Measurements from ENCODE around the gene ZNF485.

Gene ZNF485

GRCh38 chr10:43573250-43574000, 32.8 kb upstream of the ZNF485 start:
- no peaks in the 10 kb centered on the region for H3F3A ChIP-seq (ENCODE audit: control insufficient read depth, insufficient read depth)
- no peaks in the 10 kb centered on the region for H4K20me1 ChIP-seq (ENCODE audit: control insufficient read depth, insufficient read depth, low read depth, low read length)
- H3K36me3 ChIP-seq (ENCODE audit: control insufficient read depth, low read length) = no peaks in the 10 kb centered on the region
- TF ChIP-seq EZH2phosphoT487 (IDR thresholded peaks at IDR 0.05; ENCODE audit: borderline replicate concordance, low read length) = no peak
- no peak for TF ChIP-seq CTCF (IDR thresholded peaks at IDR 0.05; ENCODE audit: low read depth, low read length, poor library complexity, severe bottlenecking)
- H3K9me2 ChIP-seq (replicated peaks; ENCODE audit: control insufficient read depth, low read length) = no peaks in the 10 kb centered on the region
- no peaks in the 10 kb centered on the region for H3K27me3 ChIP-seq (ENCODE audit: control insufficient read depth, low read length)
- H3K4me3 ChIP-seq (ENCODE audit: low read length) = no peak overlapping the region
- H3K9me3 ChIP-seq (ENCODE audit: control insufficient read depth, insufficient read depth, low read length) = no peaks in the 10 kb centered on the region
- no peak overlapping the region for H3K4me2 ChIP-seq (ENCODE audit: low read length)
- no peak overlapping the region for H3K27ac ChIP-seq (ENCODE audit: low read depth, low read length)
- H3K79me2 ChIP-seq (ENCODE audit: control insufficient read depth, low read length) = no peaks in the 10 kb centered on the region
- H3K4me1 ChIP-seq (ENCODE audit: control insufficient read depth, low read length) = no peaks in the 10 kb centered on the region

GRCh38 chr10:43574001-43574892, 32.0 kb upstream of the ZNF485 start, which contains the start of gene ZNF239:
Gene ZNF239 (minus strand): TSS chr10:43574616. CDS start chr10:43558079, 16,537 bp downstream.
- H3K79me2 ChIP-seq (ENCODE audit: control insufficient read depth, low read length) = no peaks in the 10 kb centered on the region
- no peaks in the 10 kb centered on the region for H3K4me1 ChIP-seq (ENCODE audit: control insufficient read depth, low read length)
- no peaks in the 10 kb centered on the region for H3K9me2 ChIP-seq (replicated peaks; ENCODE audit: control insufficient read depth, low read length)
- no peak for TF ChIP-seq EZH2phosphoT487 (IDR thresholded peaks at IDR 0.05; ENCODE audit: borderline replicate concordance, low read length)
- TF ChIP-seq CTCF (IDR thresholded peaks at IDR 0.05; ENCODE audit: low read depth, low read length, poor library complexity, severe bottlenecking) = no peak
- no peak within 1 kb of the TSS for H3K4me2 ChIP-seq (ENCODE audit: low read length)
- no peaks in the 10 kb centered on the region for H4K20me1 ChIP-seq (ENCODE audit: control insufficient read depth, insufficient read depth, low read depth, low read length)
- H3K9me3 ChIP-seq (ENCODE audit: control insufficient read depth, insufficient read depth, low read length) = no peaks in the 10 kb centered on the region
- H3K36me3 ChIP-seq (ENCODE audit: control insufficient read depth, low read length) = no peaks in the 10 kb centered on the region
- H3K27me3 ChIP-seq (ENCODE audit: control insufficient read depth, low read length) = no peaks in the 10 kb centered on the region
- no peak within 1 kb of the TSS for H3K27ac ChIP-seq (ENCODE audit: low read depth, low read length)
- H3K4me3 ChIP-seq (ENCODE audit: low read length) = no peak within 1 kb of the TSS
- no peaks in the 10 kb centered on the region for H3F3A ChIP-seq (ENCODE audit: control insufficient read depth, insufficient read depth)

- no peak overlapping the region for H3K27ac ChIP-seq (ENCODE audit: low read depth, low read length)
- no peak overlapping the region for H3K4me3 ChIP-seq (ENCODE audit: low read length)
- no peaks in the 10 kb centered on the region for H3K9me2 ChIP-seq (replicated peaks; ENCODE audit: control insufficient read depth, low read length)
Measured at GRCh38 chr10:43574906-43575305, 31.3 kb upstream of the ZNF485 start.

More at GRCh38 chr10:43574906-43575305, 31.3 kb upstream of the ZNF485 start:
- Histone ChIP-seq H4K20me1 (ENCODE audit: control insufficient read depth, insufficient read depth, low read depth, low read length) (no peaks in the 10 kb centered on the region), H3K36me3 (ENCODE audit: control insufficient read depth, low read length) (no peaks in the 10 kb centered on the region), H3K9me3 (ENCODE audit: control insufficient read depth, insufficient read depth, low read length) (no peaks in the 10 kb centered on the region), H3K4me2 (ENCODE audit: low read length) (no peak overlapping the region), H3F3A (ENCODE audit: control insufficient read depth, insufficient read depth) (no peaks in the 10 kb centered on the region), H3K4me1 (ENCODE audit: control insufficient read depth, low read length) (no peaks in the 10 kb centered on the region), H3K79me2 (ENCODE audit: control insufficient read depth, low read length) (no peaks in the 10 kb centered on the region), H3K27me3 (ENCODE audit: control insufficient read depth, low read length) (no peaks in the 10 kb centered on the region)
- TF ChIP-seq EZH2phosphoT487 (IDR thresholded peaks at IDR 0.05; ENCODE audit: borderline replicate concordance, low read length) (no peak), CTCF (IDR thresholded peaks at IDR 0.05; ENCODE audit: low read depth, low read length, poor library complexity, severe bottlenecking) (no peak)

All from DOHH2 (cell line).